Peyer's patch (tissue), 4 donors: ENCODE data around the gene KBTBD7.

ENCODE experiments used
- POLR2A ChIP-seq, 2 donors: fragments of 450-650 bp; IDR thresholded peaks; one replicate each; pipeline ENCODE4 v1.5.1; 2017; ENCODE audit warnings: antibody characterized with exemption in 2 of 2, mild to moderate bottlenecking in 2 of 2, moderate library complexity in 2 of 2
- TF ChIP-seq, protein P1 (sequence below), 6 experiments: fragments of 450-650 bp in 4 of 6; fragments of 200-600 bp in 2 of 6; sonication (generic) in 1 of 6; IDR thresholded peaks; one replicate each; pipeline ENCODE4 v1.5.1; 2017 to 2019; ENCODE audit warnings: antibody characterized with exemption in 6 of 6, mild to moderate bottlenecking in 3 of 6, moderate library complexity in 1 of 6

DNA sequence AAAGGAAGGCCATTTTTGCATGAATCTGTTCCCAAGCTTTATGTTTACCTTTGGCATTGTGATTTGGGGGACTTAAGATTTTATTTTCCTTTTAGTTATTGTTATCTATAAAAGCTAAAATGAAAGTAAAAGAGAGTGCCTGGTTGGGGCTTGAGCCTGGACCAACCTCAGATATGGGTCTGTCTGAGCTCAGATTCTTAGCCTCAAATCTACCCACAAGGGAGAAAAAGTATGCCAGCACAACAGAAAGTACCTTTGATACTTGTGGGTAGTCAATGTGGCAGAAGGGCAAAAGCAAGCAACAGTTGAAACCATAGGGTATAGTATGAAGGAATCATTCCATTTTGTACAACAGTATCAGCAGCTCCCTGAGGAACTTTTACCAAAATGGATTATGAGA is 35.2 kb downstream of the KBTBD7 start:
- TF ChIP-seq, protein P1, sequence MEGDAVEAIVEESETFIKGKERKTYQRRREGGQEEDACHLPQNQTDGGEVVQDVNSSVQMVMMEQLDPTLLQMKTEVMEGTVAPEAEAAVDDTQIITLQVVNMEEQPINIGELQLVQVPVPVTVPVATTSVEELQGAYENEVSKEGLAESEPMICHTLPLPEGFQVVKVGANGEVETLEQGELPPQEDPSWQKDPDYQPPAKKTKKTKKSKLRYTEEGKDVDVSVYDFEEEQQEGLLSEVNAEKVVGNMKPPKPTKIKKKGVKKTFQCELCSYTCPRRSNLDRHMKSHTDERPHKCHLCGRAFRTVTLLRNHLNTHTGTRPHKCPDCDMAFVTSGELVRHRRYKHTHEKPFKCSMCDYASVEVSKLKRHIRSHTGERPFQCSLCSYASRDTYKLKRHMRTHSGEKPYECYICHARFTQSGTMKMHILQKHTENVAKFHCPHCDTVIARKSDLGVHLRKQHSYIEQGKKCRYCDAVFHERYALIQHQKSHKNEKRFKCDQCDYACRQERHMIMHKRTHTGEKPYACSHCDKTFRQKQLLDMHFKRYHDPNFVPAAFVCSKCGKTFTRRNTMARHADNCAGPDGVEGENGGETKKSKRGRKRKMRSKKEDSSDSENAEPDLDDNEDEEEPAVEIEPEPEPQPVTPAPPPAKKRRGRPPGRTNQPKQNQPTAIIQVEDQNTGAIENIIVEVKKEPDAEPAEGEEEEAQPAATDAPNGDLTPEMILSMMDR (IDR thresholded peaks at IDR 0.05): no peak
- TF ChIP-seq POLR2A (IDR thresholded peaks at IDR 0.05): no peak
